Measurements from ENCODE around the gene NTF3.

GRCh38 chr12:5453466-5453865 lies 21.6 kb downstream of the NTF3 start:
- TF ChIP-seq CTCF (IDR thresholded peaks at IDR 0.05) (no peak), POLR2A (IDR thresholded peaks at IDR 0.05) (no peak), POLR2AphosphoS5 (IDR thresholded peaks at IDR 0.05) (no peak)
